Mucosa of descending colon (tissue), 3 donors: Measurements from ENCODE around the gene CEP41. TPM values are rescaled to one million over a fixed set of nuclear protein-coding genes. Genes with fewer than 3 reads are reported as not detected.

ENCODE experiments used
- ATAC-seq: fragments of 200-7000 bp; cut with Tn5 transposase; one replicate; pipeline ENCODE4 v1.9.1; 2020; ENCODE audit warnings: mild to moderate bottlenecking, moderate library complexity
- DNase-seq, 3 donors: peaks; one replicate each; pipeline ENCODE4 v3.0.0-alpha.2; 2020
- H3K36me3 ChIP-seq: fragments of 200-600 bp; one replicate; pipeline ENCODE4 v1.8.0; 2021; ENCODE audit warnings: low read depth, mild to moderate bottlenecking
- H3K4me1 ChIP-seq: fragments of 200-600 bp; one replicate; pipeline ENCODE4 v1.8.0; 2021; ENCODE audit warnings: low read depth, mild to moderate bottlenecking
- H3K4me3 ChIP-seq: fragments of 200-600 bp; one replicate; pipeline ENCODE4 v1.8.0; 2021; ENCODE audit warnings: mild to moderate bottlenecking
- H3K9me3 ChIP-seq: fragments of 200-600 bp; one replicate; pipeline ENCODE4 v1.8.0; 2021; ENCODE audit warnings: mild to moderate bottlenecking
- CTCF ChIP-seq: fragments of 200-600 bp; IDR thresholded peaks from one replicate; pipeline ENCODE4 v1.8.0; 2022; ENCODE audit warnings: antibody characterized with exemption, mild to moderate bottlenecking
- intact Hi-C, 2 donors: fragments of 100-400 bp; cut with DNase I in 1 of 2; cut with micrococcal nuclease in 1 of 2; formaldehyde crosslinking; loops; one replicate each; pipeline versions ENCODE4 v1.11.0 to v1.11.1; 2022; cut with DNase I, micrococcal nuclease
- total RNA-seq, 3 donors: library from RNA; stranded (reverse); fragmentation: NEBNext Ultra II Directional in 2 of 3; extraction: Animal tissue kit (Norgen Biotek cat#: 25700) in 2 of 3; gene quantifications; one replicate each; pipeline versions ENCODE4 v1.2.1 to v1.2.4, GENCODE V29; 2021 to 2023
- donor health status: DM: no; HTN: no; CAD: no; lungs with moderate emphysema.
- donor health status: DM: no; HTN: no; CAD: no.
- donor health status: DM: no; HTN: yes; CAD: no.

The CEP41 gene
- total RNA-seq, 3 donors from 2014 or later, result 6.4 to 8.3 (median 6.6) TPM

- intact Hi-C loops, result no loop called here
- H3K9me3 ChIP-seq, result no peaks in the 10 kb centered on the region
- DNase-seq (no peak), ATAC-seq (no peak)
- no peak overlapping the region for H3K4me3 ChIP-seq
- no peak for TF ChIP-seq CTCF
- no peaks in the 10 kb centered on the region for H3K36me3 ChIP-seq
- H3K4me1 ChIP-seq, result no peaks in the 10 kb centered on the region
These were observed 95.7 kb downstream of the CEP41 start for GRCh38 chr7:130345136-130345535.

GRCh38 chr7:130344271-130344866 lies 96.4 kb downstream of the CEP41 start, which contains the start of gene CPA5:
Gene CPA5, plus strand, starts transcription at chr7:130344816. Its CDS starts 1,670 bp downstream, at chr7:130346486.
- Histone ChIP-seq H3K9me3 (no peaks in the 10 kb centered on the region), H3K4me3 (no peak within 1 kb of the TSS), H3K4me1 (no peaks in the 10 kb centered on the region), H3K36me3 (no peaks in the 10 kb centered on the region)
- no peak for ATAC-seq
- intact Hi-C loops, result no loop called here
- TF ChIP-seq CTCF, result no peak
- DNase-seq, result no peak

Other genes with a start within 250 kb of the CEP41 start
- gene TMEM209, start 235.6 kb downstream of the CEP41 start, total RNA-seq, result 10 to 100 TPM; 19.1 to 28.9 (median 27.6) TPM
- gene SSMEM1, start 233.2 kb downstream of the CEP41 start, total RNA-seq, result not detected
- gene CPA2, start 174.2 kb downstream of the CEP41 start, total RNA-seq, result 1 to 10 TPM in 2 of 3 donors, under 1 TPM in 1; 0.22 to 2.6 (median 2.1) TPM
- gene CPA4, start 147.9 kb downstream of the CEP41 start, total RNA-seq, result not detected
- gene CPA5, start 96.2 kb downstream of the CEP41 start, total RNA-seq, result not detected
- gene CPA1, start 60.5 kb downstream of the CEP41 start, total RNA-seq, result not detected
- 10 to 100 TPM; 31.7 to 61.4 (median 42.6) TPM for gene MEST, start 51.1 kb upstream of the CEP41 start, total RNA-seq
- 10 to 100 TPM; 13.8 to 20.2 (median 16.2) TPM for gene COPG2, start 227.7 kb upstream of the CEP41 start, total RNA-seq
- not detected for gene TSGA13, start 245.5 kb upstream of the CEP41 start, total RNA-seq